K562 (cell line): ENCODE results near the gene PLAAT3. TPM values are rescaled to one million over a fixed set of nuclear protein-coding genes. Genes with fewer than 3 reads are reported as not detected.

Source experiments
- ATAC-seq: fragments of 200-7000 bp; cut with Tn5 transposase; 3 replicates; pipeline ENCODE4 v1.9.1; 2020; ENCODE audit warnings: moderate library complexity
- BruUV-seq: library from RNA; stranded (reverse); fragments of 400-500 nt; replicated peaks from 2 replicates; lab custom pipeline; 2021; lab: Mats Ljungman, UMichigan
- CTCF ChIA-PET: fragments of 300-600 bp; formaldehyde crosslinking; extraction: SDS; loops from one replicate; lab custom pipeline; 2021; ENCODE audit warnings: low intra/inter-chr PET ratio; lab: Yijun Ruan, JAX
- POLR2A ChIA-PET: fragments of 300-600, 350-650 bp; sonication (Branson Sonifier 250); formaldehyde crosslinking; extraction: SDS; loops from one replicate; lab custom pipeline; 2021; ENCODE audit warnings: antibody characterized with exemption, inconsistent platforms; lab: Yijun Ruan, JAX
- DNase-seq, 4 experiments: peaks; one replicate each; pipeline versions ENCODE4 v3.0.0 to v3.0.0-alpha.2; 2011 to 2018; ENCODE audit warnings: low spot score in 3 of 4, mixed read lengths in 3 of 4; ENCODE audit errors: extremely low read depth in 1 of 4
- FAIRE-seq: peaks from 2 replicates; lab custom pipeline; 2011; peaks lifted over from hg19 to GRCh38; lab: Jason Lieb, UNC
- H2AFZ ChIP-seq: 2 replicates; pipeline ENCODE4 v1.6.0; 2011; ENCODE audit warnings: low read depth, low read length, control low read depth, inconsistent platforms
- H3K27ac ChIP-seq: fragments of 200-600 bp; 3 replicates; pipeline ENCODE4 v1.8.0; 2011; ENCODE audit warnings: low read depth, mild to moderate bottlenecking, control low read depth, inconsistent platforms, low read length, moderate library complexity, mixed read lengths; ENCODE audit errors: extremely low read depth
- H3K27me3 ChIP-seq, 2 experiments: fragments of 300-600 bp in 1 of 2; 2 replicates in 1 of 2; 3 replicates in 1 of 2; pipeline versions ENCODE4 v1.6.0 to v1.8.0; 2011; ENCODE audit warnings: inconsistent platforms in 2 of 2, low read length in 2 of 2, mild to moderate bottlenecking in 1 of 2, mixed read lengths in 1 of 2, moderate library complexity in 1 of 2; ENCODE audit not compliant: control insufficient read depth in 2 of 2, insufficient read depth in 2 of 2
- H3K36me3 ChIP-seq: fragments of 300-600 bp; 3 replicates; pipeline ENCODE4 v1.8.0; 2011; ENCODE audit warnings: mild to moderate bottlenecking, low read length, inconsistent platforms; ENCODE audit not compliant: control insufficient read depth, insufficient read depth
- H3K4me1 ChIP-seq, 2 experiments: fragments of 200-600 bp in 1 of 2; replicated peaks in 1 of 2; 2 replicates in 1 of 2; 3 replicates in 1 of 2; pipeline versions ENCODE4 v1.5.1 to v1.8.0; 2011; ENCODE audit warnings: inconsistent platforms in 2 of 2, low read length in 2 of 2, mild to moderate bottlenecking in 1 of 2, mixed read lengths in 1 of 2, moderate library complexity in 1 of 2; ENCODE audit not compliant: control insufficient read depth in 2 of 2, insufficient read depth in 2 of 2
- H3K4me2 ChIP-seq: 2 replicates; pipeline ENCODE4 v1.6.1; 2011; ENCODE audit warnings: low read length, control low read depth, inconsistent platforms, mixed read lengths; ENCODE audit not compliant: insufficient read depth
- H3K4me3 ChIP-seq: fragments of 200-600 bp; sonication (generic), shearing (Covaris generic); 2 replicates; pipeline ENCODE4 v1.5.1; 2016; ENCODE audit warnings: control low read depth, inconsistent platforms
- H3K79me2 ChIP-seq: fragments of 200-600 bp; 3 replicates; pipeline ENCODE4 v1.8.0; 2011; ENCODE audit warnings: low read length, inconsistent platforms; ENCODE audit not compliant: control insufficient read depth, insufficient read depth
- H3K9ac ChIP-seq, 2 experiments: 2 replicates each; pipeline versions ENCODE4 v1.6.0 to v1.6.1; 2011; ENCODE audit warnings: low read depth in 2 of 2, low read length in 2 of 2, control low read depth in 1 of 2, inconsistent platforms in 1 of 2, mild to moderate bottlenecking in 1 of 2, mixed read lengths in 1 of 2; ENCODE audit not compliant: insufficient read depth in 1 of 2
- H3K9me1 ChIP-seq: one replicate; pipeline ENCODE4 v1.6.0; 2011; ENCODE audit warnings: inconsistent platforms, mild to moderate bottlenecking, low read length, moderate library complexity; ENCODE audit not compliant: control insufficient read depth, insufficient read depth
- H3K9me3 ChIP-seq: replicated peaks from 2 replicates; pipeline ENCODE4 v1.5.1; 2011; ENCODE audit warnings: low read depth, low read length, inconsistent platforms; ENCODE audit not compliant: control insufficient read depth, insufficient read depth
- H4K20me1 ChIP-seq: replicated peaks from 2 replicates; pipeline ENCODE4 v1.6.1; 2011; ENCODE audit warnings: low read length, inconsistent platforms, mixed read lengths; ENCODE audit not compliant: control insufficient read depth, insufficient read depth
- RBM25 ChIP-seq: fragments of 200-400 bp; formaldehyde crosslinking; IDR thresholded peaks from 2 replicates; pipeline ENCODE4 v1.6.1; 2018; ENCODE audit warnings: low read length, low read depth, moderate library complexity; ENCODE audit not compliant: severe bottlenecking
- WGBS: fragments of 100-300 bp; shearing (Covaris generic); methylation state at CpG from one replicate; pipeline ENCODE4 v1.1.6; 2016; ENCODE audit warnings: low coverage, mixed read lengths; ENCODE audit not compliant: insufficient coverage; ENCODE audit errors: missing lambda C conversion rate; 5-methylcytosine and 5-hydroxymethylcytosine counted together
- in situ Hi-C: fragments of 300-500 bp; cut with MboI; formaldehyde crosslinking; loops from 4 replicates; pipeline ENCODE4 v1.15.0; 2018; ENCODE audit warnings: inconsistent platforms, mixed read lengths
- intact Hi-C: fragments of 100-400 bp; cut with micrococcal nuclease; formaldehyde crosslinking; loops from 2 replicates; pipeline ENCODE4 v1.14.2; 2022
- polyA plus RNA-seq, 8 experiments: library from polyadenylated mRNA; depleted of rRNA in 4 of 8; stranded (reverse) in 5 of 8; unstranded in 3 of 8; fragments of >200 nt; fragmentation: Nextera tagmentation in 2 of 8; fragmentation: Illumina TruSeq in 1 of 8; extraction: Ambion mirVana in 2 of 8; extraction: Trizol in 1 of 8; gene quantifications; 2 replicates each; pipeline versions ENCODE4 v1.2.1 to v1.2.3, GENCODE V29; 2011 to 2014; ENCODE audit warnings: inconsistent platforms in 1 of 8, missing spikeins in 1 of 8
- total RNA-seq, 7 experiments: library from RNA; depleted of rRNA in 6 of 7; stranded (reverse); fragments of >200 nt in 6 of 7; fragmentation: Illumina TruSeq in 2 of 7; extraction: Trizol in 2 of 7; gene quantifications; 2 replicates each; pipeline versions ENCODE4 v1.2.1 to v1.2.3, GENCODE V29; 2011 to 2021; ENCODE audit warnings: low replicate concordance in 1 of 7
- TF ChIP-seq, protein P1 (sequence below): fragments of 450-650 bp; IDR thresholded peaks from one replicate; pipeline ENCODE4 v1.6.1; 2018; ENCODE audit warnings: mild to moderate bottlenecking, moderate library complexity; ENCODE audit not compliant: partially characterized antibody

PLAAT3 gene
- total and polyA plus RNA-seq, 9 of the 15 experiments (the other 6 are each of a cell fraction or from before 2014, with no cell fraction given), result 0.80 to 2.7 (median 1.4) TPM

DNA sequence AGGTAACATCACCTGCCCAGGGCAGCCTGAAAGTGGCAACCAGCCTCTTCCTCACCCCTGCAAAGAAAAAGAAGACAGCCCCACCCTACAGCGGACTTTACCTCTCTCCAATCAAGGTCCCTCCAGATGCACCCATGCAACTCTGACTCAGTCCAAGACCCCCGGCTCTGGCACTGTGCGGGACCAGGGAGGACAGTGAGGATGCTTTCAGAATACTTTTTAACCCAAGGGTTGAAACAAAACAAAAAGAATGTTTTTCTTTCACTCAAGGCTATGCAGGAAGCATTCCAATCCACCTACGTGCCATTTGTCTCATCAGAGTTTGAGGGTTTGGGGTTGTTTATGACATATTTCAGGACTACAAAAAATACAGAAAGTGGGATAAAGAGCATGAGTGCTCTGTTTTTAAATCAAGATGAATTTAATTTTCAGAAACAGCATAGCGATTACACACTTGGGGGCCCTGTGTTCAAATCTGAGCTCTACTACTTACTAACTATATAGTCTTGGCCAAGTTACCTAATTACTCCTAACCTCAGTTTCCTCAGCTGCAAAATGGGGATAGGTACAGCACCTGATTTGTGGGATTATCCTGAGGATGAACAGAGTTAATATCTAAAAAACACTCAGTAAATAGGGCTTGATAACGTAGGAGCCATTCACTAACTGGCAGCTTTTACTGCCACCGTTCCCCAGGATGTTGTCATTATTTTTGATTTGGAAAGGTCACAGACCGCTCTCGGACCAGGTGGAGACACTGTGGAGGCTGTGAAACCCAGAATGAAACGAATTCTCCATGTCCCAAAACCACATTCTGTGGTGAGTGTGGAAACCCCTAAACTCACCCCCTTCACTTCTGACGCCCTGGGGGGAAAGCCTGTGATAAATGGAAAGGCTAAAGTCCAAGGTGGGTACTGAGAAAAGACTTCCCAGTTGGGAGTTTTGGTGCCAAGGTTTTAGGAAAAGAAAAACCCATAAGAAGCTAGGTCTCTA lies 5.6 kb downstream of the PLAAT3 start:
- Histone ChIP-seq H4K20me1 (no peaks in the 10 kb centered on the region), H3K9me3 (no peaks in the 10 kb centered on the region), H3K27ac (no peak overlapping the region), H3K9ac (no peak overlapping the region), H3K9me1 (no peaks in the 10 kb centered on the region)
- POLR2A ChIA-PET, result interaction anchor here (0.9 kb wide), 1 partner anchor 12 kb away, joined by 3 read pairs; no protein-coding TSS in a partner anchor
- WGBS, result 39% methylated on average over 11 of the region's 11 CpGs
- no TSS peak for BruUV-seq
- peak; percentile 84 for TF ChIP-seq RBM25
- TF ChIP-seq, protein P1, sequence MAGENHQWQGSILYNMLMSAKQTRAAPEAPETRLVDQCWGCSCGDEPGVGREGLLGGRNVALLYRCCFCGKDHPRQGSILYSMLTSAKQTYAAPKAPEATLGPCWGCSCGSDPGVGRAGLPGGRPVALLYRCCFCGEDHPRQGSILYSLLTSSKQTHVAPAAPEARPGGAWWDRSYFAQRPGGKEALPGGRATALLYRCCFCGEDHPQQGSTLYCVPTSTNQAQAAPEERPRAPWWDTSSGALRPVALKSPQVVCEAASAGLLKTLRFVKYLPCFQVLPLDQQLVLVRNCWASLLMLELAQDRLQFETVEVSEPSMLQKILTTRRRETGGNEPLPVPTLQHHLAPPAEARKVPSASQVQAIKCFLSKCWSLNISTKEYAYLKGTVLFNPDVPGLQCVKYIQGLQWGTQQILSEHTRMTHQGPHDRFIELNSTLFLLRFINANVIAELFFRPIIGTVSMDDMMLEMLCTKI, result no peak
- TF ChIP-seq, all 486 proteins: peak for 1
- H3K27me3 ChIP-seq, result peaks cover 3 to 15% of the 10 kb centered on the region in 2 experiments; a peak in 3 of 5 replicates
- intact Hi-C loops, result no loop called here
- no peak overlapping the region for H3K4me2 ChIP-seq
- DNase-seq (no peak), ATAC-seq (no peak), FAIRE-seq (no peak)
- H3K79me2 ChIP-seq, result no peaks in the 10 kb centered on the region
- H3K36me3 ChIP-seq, result no peaks in the 10 kb centered on the region
- CTCF ChIA-PET, result no interaction called here
- in situ Hi-C loops, result no loop called here
- no peak overlapping the region for H3K4me3 ChIP-seq
- H2AFZ ChIP-seq, result no peak overlapping the region
- peaks cover 8 to 12% of the 10 kb centered on the region in 2 experiments; a peak in 4 of 5 replicates for H3K4me1 ChIP-seq
